NCI-H460 (cell line): ENCODE measurements around the gene RERE. TPM values are rescaled to one million over a fixed set of nuclear protein-coding genes. Genes with fewer than 3 reads are reported as not detected.

Experiments
- DNase-seq: peaks from one replicate; pipeline ENCODE4 v3.0.0-alpha.2; 2016; ENCODE audit warnings: low read depth; ENCODE audit errors: extremely low read depth
- total RNA-seq: library from RNA; depleted of rRNA; stranded (reverse); fragments of >200 nt; shearing (Covaris generic); gene quantifications from 2 replicates; pipeline ENCODE4 v1.2.3, GENCODE V29; 2014

Gene RERE
- total RNA-seq, 1 experiment from 2014 or later: 7.7 TPM

DNA sequence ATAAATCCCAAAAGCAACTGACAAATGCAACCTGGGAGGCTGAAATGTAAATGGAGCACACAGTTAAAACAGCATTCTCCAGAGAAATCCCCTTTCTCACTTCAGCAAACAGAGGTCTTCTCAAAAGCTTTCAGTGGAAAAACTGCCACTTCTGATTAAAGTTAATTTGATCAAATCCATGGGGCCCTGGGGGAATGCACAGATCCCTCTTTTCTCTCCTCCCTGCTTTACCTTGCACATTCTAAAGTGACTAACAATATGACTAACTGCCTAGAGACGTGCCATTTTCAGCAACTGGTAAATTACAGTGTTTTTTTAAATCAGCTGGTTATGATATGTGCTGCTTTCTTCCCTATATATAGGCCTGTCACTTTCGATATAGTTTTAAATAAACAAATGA lies 142.5 kb downstream of the RERE start:
- no peak for DNase-seq

DNA sequence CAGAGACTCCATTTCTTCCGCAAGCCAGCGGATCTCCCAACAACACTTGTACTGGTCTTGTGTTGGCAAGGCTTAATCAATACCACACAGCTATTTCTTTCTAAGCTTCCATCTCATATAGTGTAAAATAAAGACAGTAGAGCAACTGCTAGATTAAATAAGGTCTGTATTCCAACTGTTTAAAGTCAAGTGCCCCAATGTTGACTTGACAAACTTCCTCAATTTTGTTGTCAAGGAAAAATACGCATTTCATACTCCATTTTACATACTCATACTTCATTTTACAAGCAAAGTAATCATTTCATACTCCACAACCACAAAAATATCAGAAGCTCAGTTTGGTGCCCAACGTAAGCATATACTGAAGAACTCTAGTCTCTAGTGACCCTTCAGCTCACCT lies 143.0 kb downstream of the RERE start:
- no peak for DNase-seq

DNA sequence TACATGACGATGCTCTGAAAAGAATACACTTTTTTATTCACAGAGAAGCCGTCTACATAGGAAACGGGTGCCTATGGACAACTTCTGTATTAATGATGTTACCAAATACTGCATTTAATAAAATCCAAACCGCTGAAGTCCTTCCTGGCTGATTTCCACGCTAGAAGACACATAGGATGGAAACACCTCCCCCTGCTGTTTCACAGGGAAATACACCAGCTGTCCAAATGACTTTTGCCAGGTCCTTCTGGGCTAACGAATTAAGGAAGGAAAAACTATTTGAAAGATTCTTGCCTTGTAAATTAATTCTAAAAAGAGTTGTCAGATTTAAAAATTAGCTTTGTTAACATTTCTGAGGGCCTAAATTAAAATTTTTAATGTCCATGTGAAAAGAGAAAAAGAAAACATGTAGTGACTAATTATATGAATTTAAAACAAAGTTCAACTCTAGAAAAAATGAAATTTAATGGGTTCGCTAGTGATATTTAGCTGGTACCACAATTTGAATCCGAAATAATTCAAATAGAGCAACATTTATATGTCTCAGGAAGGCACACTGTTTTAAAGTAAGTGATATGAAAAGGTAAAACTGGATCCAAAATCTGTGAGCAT lies 146.0 kb downstream of the RERE start:
- peak; percentile 22 for DNase-seq

DNA sequence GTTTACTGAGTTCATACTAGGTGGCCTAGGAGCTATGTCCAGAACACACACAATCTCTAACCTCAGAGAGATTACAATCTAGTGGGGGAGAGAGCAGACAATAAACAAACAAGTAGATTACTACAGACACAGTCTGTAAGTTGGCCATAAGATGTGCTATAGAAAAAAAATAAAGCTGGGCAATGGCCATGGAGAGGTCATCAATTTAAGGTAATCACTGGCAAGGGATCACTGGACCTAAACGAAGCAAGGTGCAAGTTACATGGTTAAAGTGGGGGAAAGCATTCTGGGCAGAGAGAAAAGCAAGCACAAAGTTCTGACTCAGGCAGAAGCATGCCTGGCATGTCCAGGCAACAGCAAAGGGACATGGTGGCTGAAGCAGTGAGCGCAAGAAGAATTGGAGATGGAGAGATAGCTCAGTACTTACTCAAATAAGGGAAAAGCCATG lies 147.0 kb downstream of the RERE start:
- no peak for DNase-seq

DNA sequence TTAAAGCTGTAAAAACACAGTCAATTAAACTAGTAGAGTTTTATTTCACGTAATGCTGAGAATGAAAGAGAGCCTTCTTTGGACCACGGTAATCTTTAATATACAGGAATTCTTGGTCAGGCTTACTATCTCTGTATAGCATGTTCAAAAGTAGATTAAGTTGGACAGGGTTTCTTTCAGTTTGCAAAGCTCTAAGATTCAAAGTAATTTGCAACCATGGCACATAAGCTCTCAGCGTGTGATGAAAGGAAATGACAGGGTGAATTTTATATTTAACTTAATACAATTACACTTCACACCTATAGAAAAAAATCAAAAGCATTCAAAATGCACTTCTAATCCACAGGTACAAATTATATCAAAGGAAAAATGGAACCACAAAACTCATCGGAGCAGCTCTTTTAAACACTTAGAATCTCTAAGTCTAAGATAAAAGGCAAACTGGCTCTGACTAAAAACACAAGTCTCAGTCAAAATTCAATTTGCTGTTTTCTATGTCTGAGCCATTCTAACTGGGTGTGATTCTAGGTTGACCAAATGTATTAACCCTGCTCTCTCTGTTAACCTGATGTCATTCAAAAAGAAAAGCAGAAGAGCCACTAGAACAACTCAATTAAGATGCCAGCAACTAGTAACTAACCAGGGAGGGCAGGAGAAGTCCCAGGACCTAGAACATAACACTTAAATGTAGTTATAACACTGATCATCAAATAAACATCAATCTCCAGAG lies 147.7 kb downstream of the RERE start:
- no peak for DNase-seq

DNA sequence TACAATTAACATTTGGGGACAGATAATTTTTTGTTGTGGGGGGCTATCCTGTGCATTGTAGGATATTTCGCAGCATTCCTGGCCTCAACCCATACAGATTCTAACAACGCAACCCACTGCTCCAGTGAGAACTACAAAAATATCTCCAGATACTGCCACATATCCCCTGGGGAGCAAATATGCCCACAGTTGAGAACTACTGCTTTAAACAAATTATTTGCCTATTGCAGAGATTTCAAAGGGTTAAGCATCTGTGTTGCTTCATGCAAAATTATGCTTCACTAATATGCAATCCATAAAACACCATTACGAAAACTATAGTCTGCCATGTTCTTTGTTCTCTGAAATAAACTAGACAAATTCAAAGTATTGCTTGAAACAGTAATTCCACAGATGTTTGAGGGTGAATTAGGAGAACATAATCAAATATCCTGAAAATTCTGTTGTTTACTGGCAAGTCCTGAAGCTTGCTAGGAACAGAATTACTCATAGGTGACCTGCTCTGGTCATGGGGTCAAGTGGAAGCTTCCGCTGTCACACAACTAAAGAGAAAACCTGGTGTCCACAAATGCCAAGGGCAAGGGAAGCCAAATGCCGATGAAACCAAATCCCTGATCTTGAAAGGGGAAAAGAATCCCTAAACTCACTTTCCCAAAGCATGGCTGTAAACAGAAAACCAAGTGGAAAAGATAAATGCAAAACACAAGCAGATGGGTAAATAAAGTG lies 149.4 kb downstream of the RERE start:
- no peak for DNase-seq

DNA sequence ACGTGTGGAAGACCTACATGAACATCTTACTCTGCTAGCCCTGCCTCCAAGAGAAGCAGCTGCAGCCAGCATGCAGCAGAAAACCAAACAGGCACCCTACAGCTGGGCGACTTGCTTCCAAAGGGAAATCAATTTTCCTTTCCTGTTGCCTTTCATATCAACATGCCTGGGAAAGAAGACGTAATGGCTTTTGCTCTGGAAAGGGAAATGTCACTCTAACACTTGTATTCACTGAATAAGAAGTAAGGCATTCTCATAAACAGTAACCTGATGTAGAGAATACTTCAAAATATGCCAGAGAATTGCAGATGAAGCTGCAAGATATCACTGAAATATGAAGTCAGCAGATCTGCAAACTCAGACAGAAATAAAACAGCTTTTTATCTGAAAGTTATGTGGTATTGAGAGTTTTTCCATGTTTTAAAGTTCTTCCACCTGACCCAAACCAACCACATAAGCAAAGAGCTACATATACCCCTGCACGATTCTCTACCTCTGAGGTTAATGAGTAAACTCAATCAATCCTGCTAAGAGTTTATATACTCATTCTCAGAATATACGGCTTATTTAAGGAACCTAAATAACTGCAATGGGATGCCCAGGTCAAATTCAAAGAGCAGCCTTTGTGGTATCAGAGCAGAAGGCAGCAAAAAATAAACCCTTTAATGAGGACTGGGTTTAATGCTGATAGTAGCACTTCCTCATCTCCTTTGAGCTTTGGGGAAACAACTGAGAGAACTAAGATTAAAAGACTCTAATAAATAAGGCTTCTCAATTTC lies 150.9 kb downstream of the RERE start:
- DNase-seq: no peak

DNA sequence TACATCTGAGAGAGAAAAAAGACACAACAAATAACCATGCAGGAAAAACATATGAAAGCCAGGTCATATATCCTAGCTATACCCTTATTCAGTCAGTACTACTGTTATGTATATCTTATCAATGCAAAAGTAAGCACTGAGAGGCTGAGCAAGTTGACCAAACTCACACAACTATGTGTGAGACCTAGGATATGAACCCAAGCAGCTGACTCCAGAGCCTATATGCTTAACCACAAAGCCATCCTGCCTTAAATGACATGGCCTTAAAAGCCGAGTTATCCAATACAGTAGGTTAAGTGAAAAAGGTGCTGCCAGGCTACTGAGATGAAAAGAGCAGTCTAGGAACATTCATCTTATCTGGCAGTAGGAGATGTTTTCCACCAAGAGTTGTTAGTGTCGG lies 151.6 kb downstream of the RERE start:
- DNase-seq: no peak

DNA sequence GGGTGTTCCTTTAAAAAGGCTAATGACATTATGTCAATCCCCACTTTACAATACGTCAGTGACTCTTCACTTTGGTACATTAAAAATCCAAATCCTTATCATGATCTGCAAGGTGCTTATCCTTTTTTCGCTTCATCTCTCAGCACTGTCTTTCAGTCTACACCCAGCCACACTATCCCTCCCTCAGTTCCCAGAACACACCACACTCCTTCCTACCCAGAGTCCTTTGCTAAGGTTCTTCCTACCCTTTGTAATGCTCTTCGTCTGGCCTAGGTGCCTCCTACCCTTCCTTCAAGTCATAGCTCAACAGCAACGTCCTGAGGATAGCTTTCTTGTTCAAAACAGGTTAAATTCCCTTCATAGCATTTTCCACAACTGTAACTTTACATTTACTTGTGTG lies 152.6 kb downstream of the RERE start:
- no peak for DNase-seq

DNA sequence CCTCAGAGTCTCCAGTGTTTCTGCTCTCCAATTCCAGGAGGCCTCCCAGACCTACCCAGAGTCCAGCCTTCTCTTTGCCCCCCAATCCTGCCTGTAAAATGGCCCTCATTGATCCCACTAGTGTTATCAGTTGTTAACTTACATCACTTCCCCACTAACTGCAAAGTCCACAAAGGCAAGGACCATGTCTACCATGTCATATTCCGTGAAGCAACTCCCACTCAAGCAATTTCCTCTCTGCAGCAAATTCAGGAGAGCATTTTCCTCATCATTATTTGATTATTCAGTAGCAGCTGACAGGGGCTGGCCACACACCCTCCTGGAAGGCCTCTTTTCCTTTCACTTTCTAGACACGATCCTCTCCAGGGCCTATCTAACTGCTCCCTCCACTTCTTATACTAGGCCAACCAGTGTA lies 153.5 kb downstream of the RERE start:
- no peak for DNase-seq

DNA sequence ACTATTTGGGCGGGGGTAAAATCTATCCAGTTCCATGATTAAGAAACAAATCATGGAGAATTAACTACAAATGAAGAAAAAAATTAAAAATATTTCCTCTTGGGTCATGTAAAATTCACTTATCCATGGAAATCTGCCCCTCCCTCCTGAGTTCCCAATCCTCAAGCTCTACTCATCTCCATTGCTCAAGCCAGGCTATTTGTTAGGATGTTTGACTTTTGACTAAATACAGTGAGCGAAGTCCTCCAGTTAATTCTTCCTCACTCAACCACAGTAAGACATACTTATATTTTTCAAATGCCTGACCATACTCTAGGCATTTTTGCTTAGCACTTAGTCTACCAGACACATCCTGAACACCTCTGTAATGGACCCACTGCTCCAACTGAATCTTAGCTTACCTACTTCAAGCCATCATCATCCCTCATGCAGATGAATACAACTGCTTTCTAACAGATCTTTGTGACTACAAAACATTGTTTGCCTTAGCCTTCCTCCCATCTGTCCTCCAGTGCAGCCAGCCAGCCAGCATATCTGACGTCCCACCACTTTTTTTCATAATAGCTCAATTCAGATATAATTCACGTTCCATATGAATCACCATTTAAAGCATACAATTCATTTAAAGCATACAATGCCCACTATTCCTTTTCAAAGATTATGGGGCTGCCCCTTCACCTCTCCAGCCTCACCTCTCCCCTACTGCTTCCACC lies 154.2 kb downstream of the RERE start:
- DNase-seq: no peak

DNA sequence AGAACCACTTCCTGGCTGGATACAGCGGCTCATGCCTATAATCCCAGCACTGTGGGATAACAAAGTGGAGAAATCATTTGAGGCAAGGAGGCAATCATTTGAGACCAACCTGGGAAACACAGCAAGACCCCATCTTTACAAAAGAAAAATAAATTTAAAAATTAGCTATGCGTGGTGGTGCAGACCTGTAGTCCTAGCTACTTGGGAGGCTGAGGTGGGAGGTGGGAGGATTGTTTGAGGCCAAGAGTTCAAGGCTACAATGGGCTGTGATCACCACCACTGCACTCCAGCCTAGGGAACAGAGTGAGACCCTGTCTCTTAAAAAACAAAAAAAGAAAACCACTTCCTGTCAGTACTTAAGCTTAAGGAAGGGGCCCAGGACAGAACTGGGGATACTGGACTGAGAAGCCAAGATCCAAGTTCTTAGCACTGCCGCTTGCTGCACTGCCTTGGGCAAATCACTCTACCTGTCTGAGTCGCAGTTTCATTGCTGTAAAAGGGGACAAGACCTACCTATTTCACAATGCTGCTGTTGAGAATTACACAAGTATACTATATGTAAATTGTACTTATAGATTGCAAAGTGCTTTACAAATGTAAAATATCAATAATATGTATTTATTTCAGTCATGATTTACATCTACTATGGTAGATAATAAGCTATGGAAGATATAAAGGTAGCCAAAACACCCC lies 154.9 kb downstream of the RERE start:
- no peak for DNase-seq

DNA sequence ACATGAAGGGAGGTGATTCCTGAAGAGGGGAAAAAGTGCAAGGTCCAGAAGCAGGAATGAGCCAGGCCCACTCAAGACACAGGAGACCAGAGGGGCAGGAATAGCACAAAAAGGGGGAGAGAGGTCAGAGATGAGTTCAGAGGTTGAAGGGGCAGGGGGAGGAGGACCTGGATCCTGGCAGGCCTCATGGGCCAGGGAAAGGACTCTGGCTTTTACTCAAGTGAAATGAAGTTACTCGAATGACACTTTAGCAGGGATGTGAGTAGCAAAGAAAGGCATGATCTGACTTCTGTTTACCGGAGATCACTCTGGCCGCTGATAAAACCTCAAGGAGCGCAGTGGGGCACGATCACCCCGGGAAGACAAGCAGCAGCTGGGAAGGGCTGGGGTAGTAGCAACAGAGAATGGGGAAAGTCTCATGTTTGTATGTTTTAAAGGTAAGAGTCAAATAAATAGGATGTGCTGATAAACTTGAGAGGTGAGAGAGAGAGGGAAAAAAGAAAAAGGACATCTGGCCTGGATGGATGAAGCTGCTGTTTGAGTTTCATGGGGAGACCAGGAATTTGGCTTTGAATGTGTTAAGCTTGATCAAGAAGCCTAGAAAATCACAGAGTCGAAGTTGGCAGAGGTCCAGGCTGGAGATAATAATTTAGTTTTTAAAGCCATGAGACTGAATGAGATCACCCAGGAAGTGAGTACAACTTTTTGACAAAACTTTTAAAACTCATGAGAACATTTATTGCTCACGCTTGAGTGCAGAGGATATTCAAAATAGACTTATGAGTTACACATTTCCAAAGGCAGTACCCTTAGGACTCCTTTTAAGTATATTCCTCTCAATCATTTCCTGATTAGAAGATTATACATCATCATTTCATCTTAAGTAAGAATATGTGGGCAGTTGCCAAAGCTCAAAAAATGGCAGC lies 156.0 kb downstream of the RERE start:
- no peak for DNase-seq

DNA sequence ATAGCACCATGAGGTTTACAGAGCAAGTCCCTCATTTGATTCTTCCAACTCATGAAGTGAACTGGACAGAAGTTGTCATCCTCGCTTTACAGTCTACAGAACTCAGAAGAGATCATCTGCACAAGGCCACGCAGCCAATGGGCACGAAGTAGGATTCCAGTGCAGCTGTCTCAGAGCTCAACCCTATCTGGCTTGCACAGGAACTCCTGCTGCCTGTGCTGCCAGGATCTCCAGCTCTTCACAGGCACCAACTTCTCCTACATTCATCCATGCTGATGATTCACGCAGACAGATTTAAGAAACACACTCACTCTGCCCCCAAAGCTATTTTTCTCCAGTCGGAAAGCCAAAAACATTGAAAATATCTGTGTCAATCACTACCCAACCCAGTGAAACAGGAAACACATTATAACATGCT lies 157.0 kb downstream of the RERE start:
- no peak for DNase-seq

DNA sequence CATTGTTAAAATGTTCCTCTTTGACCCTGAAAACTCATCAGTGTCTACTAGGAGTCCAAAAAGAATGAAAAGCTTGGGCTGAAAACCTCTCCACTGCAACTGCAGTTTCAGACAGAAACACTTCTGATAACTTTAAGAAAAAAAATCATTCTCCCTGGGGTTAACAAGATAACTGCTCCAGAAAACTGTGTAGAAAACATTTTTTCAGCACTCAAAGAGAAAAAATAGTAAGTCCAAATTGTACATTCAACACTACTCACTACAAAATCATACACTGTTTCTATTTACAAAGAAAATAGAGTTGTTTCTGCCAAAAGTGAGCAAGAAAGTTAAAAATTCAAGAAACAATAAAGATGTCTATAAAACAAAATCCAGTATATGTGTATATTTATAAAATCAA lies 157.8 kb downstream of the RERE start:
- DNase-seq: no peak

DNA sequence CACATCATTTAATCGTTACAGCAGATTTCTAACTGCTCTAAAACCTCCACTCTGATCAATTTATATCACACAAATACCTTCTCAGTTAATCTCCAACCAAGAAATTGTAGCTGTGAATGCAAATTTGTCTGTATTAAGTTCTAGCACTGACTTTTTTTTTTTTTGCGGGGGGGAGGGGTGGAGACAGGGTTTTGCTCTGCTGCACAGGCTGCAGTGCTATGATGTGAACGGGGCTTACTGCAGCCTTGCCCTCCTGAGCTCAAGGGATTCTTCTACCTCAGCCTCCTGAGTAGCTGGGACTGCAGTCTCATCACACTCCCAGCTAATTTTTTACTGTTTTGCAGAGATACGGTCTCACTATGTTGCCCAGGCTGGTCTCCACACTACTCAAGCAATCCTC lies 163.6 kb downstream of the RERE start:
- no peak for DNase-seq

DNA sequence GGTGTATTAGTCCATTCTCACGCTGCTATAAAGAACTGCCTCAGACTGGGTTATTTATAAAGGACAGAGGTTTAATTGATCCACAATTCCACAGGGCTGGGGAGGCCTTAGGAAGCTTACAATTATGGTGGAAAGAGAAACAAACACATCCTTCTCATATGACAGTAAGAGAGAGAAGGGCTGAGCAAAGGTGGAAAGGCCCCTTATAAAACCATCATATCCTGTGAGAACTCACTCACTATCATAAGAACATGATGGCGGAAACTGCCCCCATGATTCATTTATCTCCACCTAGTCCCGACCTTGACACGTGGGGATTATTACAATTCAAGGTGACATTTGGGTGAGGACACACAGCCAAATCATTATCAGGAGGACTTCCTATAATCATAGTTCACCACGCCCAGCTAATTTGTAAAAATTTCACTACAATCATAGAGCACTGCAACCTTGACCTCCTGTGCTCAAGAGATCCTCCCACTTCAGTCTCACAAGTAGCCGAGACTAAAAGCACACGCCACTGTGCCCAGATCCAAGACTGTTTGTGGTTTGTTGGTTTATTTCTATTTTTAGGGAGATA lies 164.9 kb downstream of the RERE start:
- DNase-seq: no peak

DNA sequence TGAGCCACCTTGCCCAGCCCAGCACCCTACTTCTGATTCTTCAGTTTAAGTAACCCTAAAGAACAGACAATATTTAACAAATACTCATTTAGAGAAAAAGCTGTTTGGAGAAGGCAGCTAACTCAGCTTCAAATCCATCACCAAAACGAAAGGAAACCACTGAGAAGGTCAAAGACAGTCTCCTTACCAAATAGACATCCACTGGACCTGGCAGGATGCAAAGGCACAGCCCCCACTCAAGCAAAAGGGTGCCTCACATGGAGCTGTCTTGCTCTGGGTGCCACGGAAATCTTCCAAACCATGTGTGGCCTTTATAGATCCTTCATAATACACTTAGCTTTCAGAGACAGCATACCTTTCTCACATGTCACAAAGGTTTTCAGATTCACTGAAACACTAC lies 165.5 kb downstream of the RERE start:
- no peak for DNase-seq
